GM21529 (cell line): ENCODE data around the gene TMEM150B.

Experiments used
- ATAC-seq: cut with Tn5 transposase; IDR thresholded peaks from one replicate; pipeline ENCODE4 v1.9.1; 2021; ENCODE audit not compliant: unreplicated experiment

The TMEM150B gene

DNA sequence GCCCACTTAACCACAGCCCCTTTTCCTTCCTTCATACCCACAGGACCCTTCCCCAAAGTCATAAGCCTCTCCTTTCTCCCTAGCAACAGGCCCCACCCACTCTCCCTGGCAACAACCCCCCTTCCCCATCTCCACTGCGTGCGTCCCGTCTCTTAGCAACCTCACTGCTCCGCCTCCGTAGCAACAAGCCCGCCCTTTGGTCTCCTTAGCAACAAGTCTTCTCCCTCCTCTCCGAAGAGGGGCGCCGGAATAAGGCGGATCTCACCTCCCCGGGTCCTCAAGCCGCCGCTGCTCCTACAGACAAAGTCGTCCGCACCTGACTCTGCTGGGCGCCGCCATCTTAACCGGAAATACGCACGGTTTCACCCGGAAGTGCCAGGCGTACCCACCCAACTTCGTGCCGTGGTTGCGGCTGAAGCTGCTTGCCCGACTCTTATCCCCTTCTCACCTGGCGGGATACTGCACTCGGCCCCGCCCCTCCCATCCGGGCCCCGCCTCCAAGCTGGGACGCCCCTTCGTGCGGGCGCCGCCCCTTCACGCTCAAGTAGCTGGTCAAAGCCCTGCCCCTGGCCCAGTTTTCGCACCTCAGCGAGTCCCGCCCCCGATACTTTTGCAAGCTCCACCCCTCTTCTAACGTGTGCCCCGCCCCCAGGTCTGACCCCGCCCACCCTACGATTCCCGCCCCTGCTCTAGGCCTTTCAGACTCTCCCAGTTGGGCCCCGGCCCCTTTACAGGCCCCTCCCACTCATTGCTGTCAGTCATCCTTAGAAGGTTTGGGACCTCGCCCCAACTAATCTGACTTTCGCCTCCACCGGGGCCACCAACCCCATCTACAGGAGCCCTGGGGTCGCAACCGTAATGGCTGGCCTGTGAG is 45.1 kb downstream of the TMEM150B start, which contains the start of gene HSPBP1:
Gene HSPBP1, minus strand, starts transcription at position 341 of the 874 bp plus-strand sequence. CDS start 502 bp downstream, outside the sequence.
- peak; percentile 70 for ATAC-seq

DNA sequence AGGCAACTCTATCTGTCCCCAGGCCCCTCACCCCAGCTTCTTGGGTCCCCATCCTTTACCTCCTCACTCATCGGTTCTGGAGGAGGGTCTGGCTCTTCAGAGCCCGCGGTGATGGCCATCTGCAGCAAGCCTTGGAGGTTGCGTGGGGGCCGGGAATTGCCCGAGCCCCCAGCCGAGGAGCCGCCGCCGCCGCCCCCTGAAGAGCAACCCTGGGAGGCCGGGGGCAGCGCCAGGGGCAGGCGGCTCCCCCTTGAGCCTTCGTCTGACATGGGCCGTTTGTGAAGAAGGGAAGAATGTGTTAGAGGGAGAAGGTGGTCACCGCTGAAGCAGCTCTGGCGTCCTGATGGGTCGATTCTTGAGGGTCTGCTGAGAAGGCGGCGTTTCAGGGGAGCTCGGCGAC is 45.8 kb downstream of the TMEM150B start:
- ATAC-seq, result no peak

DNA sequence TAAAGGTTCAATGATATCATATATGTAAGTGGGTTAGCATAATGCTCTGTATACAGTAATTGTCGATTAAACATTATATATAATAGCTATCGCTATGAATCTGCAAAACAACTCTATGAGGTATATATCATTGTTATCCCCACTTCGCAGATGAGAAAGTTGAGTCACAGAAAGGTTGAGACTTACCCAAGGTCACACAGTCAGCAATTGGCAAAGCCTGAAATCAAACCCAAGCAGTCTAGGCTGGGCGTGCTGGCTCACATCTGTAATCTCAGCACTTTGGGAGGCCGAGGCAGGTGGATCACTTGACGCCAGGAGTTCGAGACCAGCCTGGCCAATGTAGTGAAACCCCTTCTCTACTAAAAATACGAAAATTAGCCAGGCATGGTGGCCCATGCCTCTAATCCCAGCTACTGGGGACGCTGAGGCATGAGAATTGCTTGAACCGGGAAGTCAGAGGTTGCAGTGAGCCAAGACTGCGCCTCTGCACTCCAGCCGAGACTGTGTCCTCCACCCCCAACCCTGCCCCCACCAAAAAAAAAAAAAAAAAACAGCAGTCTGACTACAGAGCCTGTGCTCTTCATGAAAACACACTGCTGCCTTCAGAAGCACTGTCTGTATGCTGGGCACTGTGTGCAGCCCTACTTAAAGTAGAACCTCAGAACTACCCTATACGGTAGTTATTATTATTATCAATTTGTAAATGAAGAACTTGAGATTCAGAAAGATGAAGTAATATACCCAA is 46.6 kb downstream of the TMEM150B start:
- no peak for ATAC-seq

- ATAC-seq, result no peak
Measured at GRCh38 chr19:55277494-55277893, 47.6 kb downstream of the TMEM150B start.

- no peak for ATAC-seq
Measured at GRCh38 chr19:55276720-55277430, 48.3 kb downstream of the TMEM150B start.

GRCh38 chr19:55275851-55276719 is 49.1 kb downstream of the TMEM150B start:
- ATAC-seq, result peak; percentile 51

- ATAC-seq, result no peak
Measured at GRCh38 chr19:55273978-55274707, 51.0 kb downstream of the TMEM150B start.

DNA sequence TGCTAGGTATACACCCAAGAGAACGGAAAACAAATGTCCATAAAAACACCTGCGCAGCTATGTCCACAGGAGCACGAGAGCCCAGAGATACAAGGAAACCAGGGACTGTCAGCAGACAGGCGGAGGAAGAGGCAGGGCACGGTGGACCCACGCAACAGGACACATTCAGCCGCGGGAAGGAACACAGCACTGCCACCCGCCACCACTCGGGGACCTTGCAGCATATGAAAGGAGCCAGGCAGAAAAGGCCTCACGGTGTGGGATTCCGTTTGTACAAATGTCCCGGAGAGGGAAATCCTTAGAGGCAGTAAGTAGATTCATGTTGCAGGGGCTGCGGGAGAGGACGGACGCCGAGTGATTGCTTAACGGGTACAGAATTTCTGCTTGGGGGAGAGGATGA is 53.0 kb downstream of the TMEM150B start:
- ATAC-seq, result no peak

DNA sequence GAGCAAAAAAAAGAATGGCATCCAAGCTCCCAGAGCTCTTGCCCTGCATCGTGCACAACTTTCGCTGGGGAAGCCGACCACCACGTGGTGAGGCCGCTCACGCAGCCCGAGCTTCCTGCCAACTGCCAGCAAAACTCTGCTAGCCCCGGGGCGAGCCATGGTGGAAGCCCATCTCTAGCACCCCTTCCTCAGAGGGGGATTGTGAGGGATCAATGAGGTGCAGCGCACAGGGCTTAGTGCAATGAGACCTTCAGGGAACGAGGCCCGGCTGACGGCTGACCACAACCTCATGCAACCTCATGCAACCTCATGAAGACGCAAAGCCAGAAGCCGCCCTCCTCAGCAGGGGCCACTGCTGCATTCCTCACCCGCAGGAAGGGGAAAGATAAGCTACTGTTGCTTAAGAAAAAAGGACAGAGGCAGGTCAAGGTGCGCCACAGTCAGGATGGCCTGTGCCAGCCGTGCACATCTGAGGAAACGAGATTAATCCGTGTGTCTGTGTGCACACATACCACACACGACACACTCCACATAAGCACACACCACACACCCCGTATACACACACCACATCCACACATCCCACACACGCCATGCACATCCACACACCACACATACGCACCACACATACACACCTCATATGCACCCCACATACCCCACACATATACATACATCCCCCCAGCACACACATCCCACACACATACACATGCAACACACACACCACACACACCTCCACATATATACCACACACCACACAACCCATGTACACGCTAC is 54.8 kb downstream of the TMEM150B start:
- no peak for ATAC-seq

DNA sequence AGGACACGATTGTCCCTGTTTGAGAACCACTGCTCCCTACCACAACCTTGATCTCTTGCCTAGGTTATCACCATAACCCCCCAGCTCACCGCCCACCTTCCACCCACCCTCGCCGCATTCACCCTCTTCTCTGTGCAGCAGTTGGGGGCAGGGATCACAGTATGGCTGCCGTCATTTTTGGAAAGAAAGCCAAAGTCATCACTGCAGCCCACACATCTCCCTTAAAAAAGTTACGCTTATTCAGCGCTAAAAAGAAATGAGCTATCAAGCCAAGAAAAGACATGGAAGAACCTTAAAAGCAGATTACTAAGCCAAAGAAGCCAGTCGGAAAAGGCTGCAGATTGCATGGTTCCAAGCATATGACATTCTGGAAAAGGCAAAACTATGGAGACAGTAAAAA is 55.8 kb downstream of the TMEM150B start:
- ATAC-seq, result no peak

GRCh38 chr19:55266840-55267239 is 58.3 kb downstream of the TMEM150B start:
- no peak for ATAC-seq

DNA sequence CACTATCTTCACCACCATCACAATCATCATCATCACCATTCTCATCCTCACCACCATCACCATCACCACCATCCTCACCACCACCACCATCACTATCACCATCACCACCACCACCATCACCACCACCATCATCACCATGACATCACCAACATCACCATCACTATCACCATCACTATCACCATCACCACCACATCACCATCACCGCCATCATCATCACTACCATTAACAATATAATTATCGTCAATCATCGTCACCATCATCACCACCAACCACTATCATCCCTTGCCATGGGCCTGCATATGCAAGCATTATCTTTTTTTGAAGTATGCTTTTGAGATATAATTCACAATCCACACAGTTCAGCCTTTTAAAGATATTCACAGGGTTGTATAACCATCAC is 58.7 kb downstream of the TMEM150B start:
- ATAC-seq, result no peak

DNA sequence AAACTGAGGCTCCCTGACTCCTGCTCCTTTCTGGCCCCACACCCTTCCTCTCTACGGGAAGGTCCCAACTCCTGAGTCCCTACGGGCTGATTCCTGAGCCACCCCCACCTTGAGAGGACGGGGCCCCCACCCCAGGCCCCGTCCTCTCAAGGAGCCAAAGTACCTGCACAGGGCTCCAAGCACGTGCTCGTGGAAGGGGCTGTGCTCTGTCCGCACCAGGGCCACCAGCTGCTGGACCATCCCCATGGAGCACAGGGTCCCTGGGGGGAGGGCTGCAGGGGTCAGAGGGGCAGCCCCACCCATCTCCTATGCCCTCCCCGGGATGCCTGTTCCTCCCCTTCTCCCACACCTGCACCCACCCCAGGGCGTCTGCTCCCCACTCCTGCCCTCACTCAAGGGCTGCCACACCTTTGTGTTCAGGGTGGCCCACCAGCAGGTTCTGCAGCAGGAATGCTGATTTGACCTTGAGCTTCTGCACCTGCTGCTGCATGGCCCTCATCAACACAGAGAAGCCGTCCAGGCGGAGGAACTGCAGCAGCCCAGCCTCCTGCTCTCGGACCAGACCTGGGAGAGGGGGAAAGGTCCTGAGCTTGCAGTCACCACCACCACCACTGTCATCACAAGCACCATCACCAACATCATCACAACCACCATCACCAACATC is 59.3 kb downstream of the TMEM150B start:
- no peak for ATAC-seq

DNA sequence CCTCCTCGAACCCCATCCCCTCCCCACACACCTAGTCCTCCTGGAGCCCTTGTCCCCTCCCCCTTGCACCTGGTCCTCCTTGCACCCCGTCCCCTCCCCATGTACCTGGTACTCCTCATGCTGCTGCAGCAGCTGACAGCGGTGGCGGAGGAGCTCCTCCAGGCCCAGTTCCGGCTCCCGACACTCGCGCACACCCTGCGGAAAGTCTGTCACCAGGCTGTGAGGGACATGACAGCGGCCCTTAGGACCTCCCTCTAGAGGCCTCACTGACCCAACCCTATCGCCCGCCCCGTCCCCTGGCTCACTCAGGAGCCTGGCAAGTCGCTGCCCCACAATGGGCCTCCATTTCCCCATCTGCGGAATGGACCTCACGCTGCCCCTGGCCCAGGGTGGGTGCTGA is 60.0 kb downstream of the TMEM150B start:
- ATAC-seq, result no peak

- no peak for ATAC-seq
Measured at GRCh38 chr19:55264531-55264930, 60.6 kb downstream of the TMEM150B start.
